ENCODE results near the gene MED12L.

- no peak for TF ChIP-seq POLR2AphosphoS5 (IDR thresholded peaks at IDR 0.05; ENCODE audit: low read depth, low read length)
- TF ChIP-seq ZBTB33 (IDR thresholded peaks at IDR 0.05; ENCODE audit: borderline replicate concordance, low read depth): no peak
- TF ChIP-seq REST (IDR thresholded peaks at IDR 0.05; ENCODE audit: low read depth, low read length): no peak
- no peak for TF ChIP-seq CTCF (IDR thresholded peaks at IDR 0.05)
- no peak for TF ChIP-seq YY1 (IDR thresholded peaks at IDR 0.05; ENCODE audit: low read depth)
Measured at GRCh38 chr3:151303751-151304150, 218.3 kb downstream of the MED12L start.

All from SK-N-SH (cell line).